Tibial nerve (tissue), 4 donors: ENCODE measurements around the gene MYO3B. TPM values are rescaled to one million over a fixed set of nuclear protein-coding genes. Genes with fewer than 3 reads are reported as not detected.

Source experiments
- DNase-seq, 2 donors: peaks; one replicate each; pipeline ENCODE4 v3.0.0-alpha.2; 2019; ENCODE audit warnings: low spot score in 2 of 2
- H3K27ac ChIP-seq, 4 donors: fragments of 200-600 bp; sonication (generic) in 3 of 4; one replicate each; pipeline ENCODE4 v1.5.1; 2017 to 2019; ENCODE audit warnings: mild to moderate bottlenecking in 1 of 4
- H3K27me3 ChIP-seq, 2 donors: fragments of 200-600 bp; sonication (generic) in 1 of 2; one replicate each; pipeline versions ENCODE4 v1.5.1 to v1.6.0; 2017 to 2019
- H3K36me3 ChIP-seq, 3 donors: fragments of 200-600 bp; sonication (generic); one replicate each; pipeline ENCODE4 v1.5.1; 2018 to 2019
- H3K4me1 ChIP-seq, 4 donors: fragments of 200-600 bp; sonication (generic) in 3 of 4; one replicate each; pipeline ENCODE4 v1.5.1; 2017 to 2019
- H3K4me3 ChIP-seq, 4 donors: fragments of 200-600 bp; sonication (generic) in 3 of 4; one replicate each; pipeline ENCODE4 v1.5.1; 2017 to 2019; ENCODE audit warnings: mild to moderate bottlenecking in 1 of 4, moderate library complexity in 1 of 4
- H3K9me3 ChIP-seq, 4 donors: fragments of 200-600 bp; sonication (generic) in 3 of 4; one replicate each; pipeline ENCODE4 v1.5.1; 2017 to 2019
- EP300 ChIP-seq, 2 donors: sonication (generic); formaldehyde crosslinking; IDR thresholded peaks; one replicate each; pipeline ENCODE4 v1.6.1; 2017; ENCODE audit warnings: antibody characterized with exemption in 2 of 2, mild to moderate bottlenecking in 1 of 2
- POLR2A ChIP-seq, 2 donors: fragments of 450-650 bp; IDR thresholded peaks; one replicate each; pipeline ENCODE4 v1.6.1; 2017; ENCODE audit warnings: antibody characterized with exemption in 2 of 2, mild to moderate bottlenecking in 2 of 2, moderate library complexity in 2 of 2
- WGBS, 2 donors: methylation state at CpG; one replicate each; pipeline ENCODE4 v1.1.5; 2018; 5-methylcytosine and 5-hydroxymethylcytosine counted together
- total RNA-seq, 4 donors: library from RNA; depleted of rRNA; stranded (reverse); fragments of >200 nt; gene quantifications; one replicate each; pipeline ENCODE4 v1.1.0, GENCODE V29; 2016
- TF ChIP-seq, protein P1 (sequence below), 5 experiments: fragments of 200-600 bp in 3 of 5; fragments of 450-650 bp in 2 of 5; sonication (generic) in 3 of 5; IDR thresholded peaks; one replicate each; pipeline ENCODE4 v1.5.1; 2016 to 2019; ENCODE audit warnings: antibody characterized with exemption in 5 of 5, mild to moderate bottlenecking in 3 of 5, moderate library complexity in 2 of 5

The MYO3B gene
- total RNA-seq, 4 donors from 2014 or later: 0.22 to 0.63 (median 0.39) TPM; not detected in 1

DNA sequence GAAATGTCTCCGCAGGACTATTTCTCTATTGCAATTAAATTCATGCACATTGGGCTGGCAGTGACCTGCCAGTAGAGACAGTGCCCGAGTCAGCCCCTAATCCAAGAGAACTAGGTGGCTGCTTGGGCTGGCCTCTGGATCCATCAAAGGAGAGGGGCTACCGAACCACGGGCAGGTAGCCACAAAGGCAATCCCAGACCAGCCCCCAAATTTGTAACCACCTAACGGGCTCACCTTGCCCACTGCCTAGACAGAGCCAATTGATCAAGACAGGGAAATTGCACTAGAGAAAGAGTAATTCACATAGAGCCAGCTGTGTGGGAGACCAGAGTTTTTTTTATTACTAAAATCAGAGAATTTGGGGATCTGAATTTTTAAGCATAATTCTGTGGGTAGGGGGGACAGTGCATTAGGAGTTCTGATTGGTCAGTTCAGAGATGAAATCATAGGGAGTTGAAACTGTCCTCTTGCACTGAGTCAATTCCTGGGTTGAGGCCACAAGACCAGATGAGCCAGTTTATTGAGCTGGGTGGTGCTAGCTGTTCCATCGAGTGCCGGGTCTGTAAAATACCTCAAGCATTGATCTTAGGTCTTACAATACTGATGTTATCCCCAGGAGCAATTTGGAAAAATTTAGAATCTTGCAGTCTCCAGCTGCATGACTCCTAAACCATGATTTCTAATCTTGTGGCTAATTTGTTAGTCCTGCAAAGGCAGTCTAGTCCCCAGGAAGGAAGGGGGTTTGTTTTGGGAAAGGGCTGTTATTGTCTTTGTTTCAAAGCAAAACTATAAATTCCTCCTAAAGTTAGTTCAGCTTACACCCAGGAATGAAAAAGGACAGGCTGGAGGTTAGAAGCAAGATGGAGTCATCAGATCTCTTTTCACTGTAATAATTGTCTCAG is 276.8 kb downstream of the MYO3B start:
- no peak overlapping the region for H3K4me3 ChIP-seq
- no peak overlapping the region for H3K27ac ChIP-seq
- TF ChIP-seq EP300 (IDR thresholded peaks at IDR 0.05) (no peak), POLR2A (IDR thresholded peaks at IDR 0.05) (no peak)
- TF ChIP-seq, protein P1, sequence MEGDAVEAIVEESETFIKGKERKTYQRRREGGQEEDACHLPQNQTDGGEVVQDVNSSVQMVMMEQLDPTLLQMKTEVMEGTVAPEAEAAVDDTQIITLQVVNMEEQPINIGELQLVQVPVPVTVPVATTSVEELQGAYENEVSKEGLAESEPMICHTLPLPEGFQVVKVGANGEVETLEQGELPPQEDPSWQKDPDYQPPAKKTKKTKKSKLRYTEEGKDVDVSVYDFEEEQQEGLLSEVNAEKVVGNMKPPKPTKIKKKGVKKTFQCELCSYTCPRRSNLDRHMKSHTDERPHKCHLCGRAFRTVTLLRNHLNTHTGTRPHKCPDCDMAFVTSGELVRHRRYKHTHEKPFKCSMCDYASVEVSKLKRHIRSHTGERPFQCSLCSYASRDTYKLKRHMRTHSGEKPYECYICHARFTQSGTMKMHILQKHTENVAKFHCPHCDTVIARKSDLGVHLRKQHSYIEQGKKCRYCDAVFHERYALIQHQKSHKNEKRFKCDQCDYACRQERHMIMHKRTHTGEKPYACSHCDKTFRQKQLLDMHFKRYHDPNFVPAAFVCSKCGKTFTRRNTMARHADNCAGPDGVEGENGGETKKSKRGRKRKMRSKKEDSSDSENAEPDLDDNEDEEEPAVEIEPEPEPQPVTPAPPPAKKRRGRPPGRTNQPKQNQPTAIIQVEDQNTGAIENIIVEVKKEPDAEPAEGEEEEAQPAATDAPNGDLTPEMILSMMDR (IDR thresholded peaks at IDR 0.05): no peak
- no peaks in the 10 kb centered on the region for H3K36me3 ChIP-seq
- no peak for DNase-seq
- peaks cover 0 to 5% (median 0%) of the 10 kb centered on the region in 4 donors for H3K9me3 ChIP-seq
- no peaks in the 10 kb centered on the region for H3K27me3 ChIP-seq
- 71 to 79% methylated on average over 7 of the region's 7 CpGs for WGBS, 2 donors
- H3K4me1 ChIP-seq: no peaks in the 10 kb centered on the region

DNA sequence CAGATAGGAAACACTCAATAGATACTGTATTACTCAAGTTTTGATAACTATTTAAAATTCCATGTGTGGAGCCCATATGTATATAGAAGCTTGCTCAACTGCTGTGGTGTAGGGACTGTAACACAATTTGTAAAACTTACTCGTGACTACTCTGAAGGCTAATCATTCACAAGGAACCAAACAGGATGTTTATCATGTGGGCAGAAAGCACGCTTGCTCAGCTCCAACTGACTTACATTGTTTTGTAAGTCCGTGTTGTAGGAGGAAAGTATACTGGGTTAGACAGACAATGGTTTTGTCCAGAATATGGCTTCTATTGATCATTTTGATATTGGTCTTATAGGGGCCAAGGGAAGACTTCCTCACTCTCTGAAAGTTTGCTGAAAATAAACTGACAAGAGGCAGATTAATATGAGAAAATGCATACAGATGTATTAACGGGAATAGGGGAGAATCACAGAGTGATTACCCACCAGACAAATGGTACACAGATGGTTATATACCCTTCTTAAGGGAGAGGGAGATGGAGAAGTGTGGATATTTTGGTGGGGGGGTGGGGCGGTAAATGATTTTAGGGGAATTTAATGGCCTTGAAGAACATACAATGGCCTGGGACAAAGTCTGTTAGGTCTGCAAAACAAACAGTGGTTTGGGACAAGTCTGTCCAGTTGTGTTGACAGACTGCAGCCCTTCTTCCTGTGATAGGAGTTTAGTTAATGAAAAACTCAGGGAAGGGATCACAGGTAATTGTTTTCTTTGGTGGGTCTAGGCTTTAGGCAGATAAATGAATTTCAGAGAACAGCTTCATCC is 277.9 kb downstream of the MYO3B start:
- no peak for DNase-seq
- WGBS, 2 donors: 49 to 51% methylated on average over 5 of the region's 5 CpGs
- TF ChIP-seq, protein P1 (IDR thresholded peaks at IDR 0.05): no peak
- TF ChIP-seq EP300 (IDR thresholded peaks at IDR 0.05) (no peak), POLR2A (IDR thresholded peaks at IDR 0.05) (no peak)
- H3K27ac ChIP-seq: no peak overlapping the region
- H3K4me1 ChIP-seq: no peaks in the 10 kb centered on the region
- H3K4me3 ChIP-seq: no peak overlapping the region
- peaks cover 0 to 8% (median 0%) of the 10 kb centered on the region in 4 donors for H3K9me3 ChIP-seq
- no peaks in the 10 kb centered on the region for H3K27me3 ChIP-seq
- no peaks in the 10 kb centered on the region for H3K36me3 ChIP-seq

DNA sequence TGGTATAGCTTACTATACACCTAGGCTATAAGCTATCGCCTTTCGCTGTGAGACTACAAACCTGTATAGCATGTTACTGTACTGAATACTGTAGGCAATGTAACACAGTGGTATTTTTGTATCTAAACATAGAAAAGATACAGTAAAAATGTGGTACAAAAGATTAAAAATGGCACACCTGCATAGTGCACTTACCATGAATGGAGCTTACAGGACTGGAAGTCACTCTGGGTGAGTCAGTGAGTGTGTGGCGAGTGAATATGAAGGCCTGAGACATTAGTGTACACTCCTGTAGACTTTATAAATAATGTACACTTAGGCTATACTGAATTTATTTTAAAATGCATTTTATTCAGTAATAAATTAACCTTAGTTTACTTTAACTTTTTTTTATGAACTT is 279.0 kb downstream of the MYO3B start:
- TF ChIP-seq EP300 (IDR thresholded peaks at IDR 0.05) (no peak), POLR2A (IDR thresholded peaks at IDR 0.05) (no peak)
- TF ChIP-seq, protein P1 (IDR thresholded peaks at IDR 0.05): no peak
- DNase-seq: no peak
- H3K4me1 ChIP-seq: no peaks in the 10 kb centered on the region
- H3K36me3 ChIP-seq: no peaks in the 10 kb centered on the region
- peaks cover 0 to 8% (median 0%) of the 10 kb centered on the region in 4 donors for H3K9me3 ChIP-seq
- WGBS, 2 donors: 91 to 98% methylated on average over 3 of the region's 3 CpGs
- no peaks in the 10 kb centered on the region for H3K27me3 ChIP-seq
- H3K4me3 ChIP-seq: no peak overlapping the region
- no peak overlapping the region for H3K27ac ChIP-seq

DNA sequence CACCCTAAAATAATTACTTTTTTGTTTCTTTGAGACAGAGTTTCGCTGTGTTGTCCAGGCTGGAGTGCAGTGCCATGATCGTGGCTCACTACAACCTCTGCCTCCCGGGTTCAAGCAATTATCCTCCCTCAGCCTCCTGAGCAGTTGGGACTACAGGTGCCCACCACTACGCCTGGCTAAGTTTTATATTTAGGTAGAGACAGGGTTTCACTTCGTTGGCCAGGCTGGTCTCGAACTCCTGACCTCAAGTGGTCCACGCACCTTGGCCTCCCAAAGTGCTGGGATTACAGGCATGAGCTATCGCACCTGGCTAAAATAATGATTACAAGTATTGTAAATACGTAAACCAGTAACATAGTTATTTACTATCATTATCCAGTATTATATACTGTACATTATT is 279.8 kb downstream of the MYO3B start:
- peaks cover 0 to 8% (median 0%) of the 10 kb centered on the region in 4 donors for H3K9me3 ChIP-seq
- H3K27ac ChIP-seq: no peak overlapping the region
- DNase-seq: no peak
- 92 to 94% methylated on average over 9 of the region's 9 CpGs for WGBS, 2 donors
- no peaks in the 10 kb centered on the region for H3K4me1 ChIP-seq
- H3K36me3 ChIP-seq: no peaks in the 10 kb centered on the region
- H3K27me3 ChIP-seq: no peaks in the 10 kb centered on the region
- TF ChIP-seq, protein P1 (IDR thresholded peaks at IDR 0.05): no peak
- TF ChIP-seq POLR2A (IDR thresholded peaks at IDR 0.05): no peak
- no peak for TF ChIP-seq EP300 (IDR thresholded peaks at IDR 0.05)
- no peak overlapping the region for H3K4me3 ChIP-seq
